NCI-H2029 treated with DMSO at 0.1 percent for 48 hours (cell line): ENCODE data around the gene RHBDD2.
"Not testable (repeated sequence)": the region's sequence is repeated elsewhere in the genome, so short reads cannot be mapped to it uniquely, and the experiment has no call there.

ENCODE experiments used
- DNase-seq: peaks from one replicate; lab custom pipeline; 2025; lab: John Stamatoyannopoulos, UW

Gene RHBDD2

GRCh38 chr7:75889223-75889825, 10.5 kb downstream of the RHBDD2 start:
- no peak for DNase-seq

DNA sequence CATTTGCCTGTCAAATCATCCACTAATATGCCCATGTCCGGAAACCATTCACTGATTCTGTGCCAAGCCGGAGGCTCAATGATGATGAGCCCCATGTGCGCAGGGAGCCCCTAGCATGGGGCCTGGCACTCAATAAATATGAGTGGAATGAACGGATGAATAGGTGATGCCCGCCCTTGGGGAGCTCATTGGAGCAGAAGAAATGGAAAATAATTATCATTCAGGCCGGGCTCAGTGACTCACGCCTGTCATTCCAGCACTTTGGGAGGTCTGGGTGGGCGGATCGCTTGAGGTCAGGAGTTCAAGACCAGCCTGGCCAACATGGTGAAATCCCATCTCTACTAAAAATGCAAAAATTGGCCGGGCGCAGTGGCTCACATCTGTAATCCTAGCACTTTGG, 11.0 kb downstream of the RHBDD2 start:
- no peak for DNase-seq

DNA sequence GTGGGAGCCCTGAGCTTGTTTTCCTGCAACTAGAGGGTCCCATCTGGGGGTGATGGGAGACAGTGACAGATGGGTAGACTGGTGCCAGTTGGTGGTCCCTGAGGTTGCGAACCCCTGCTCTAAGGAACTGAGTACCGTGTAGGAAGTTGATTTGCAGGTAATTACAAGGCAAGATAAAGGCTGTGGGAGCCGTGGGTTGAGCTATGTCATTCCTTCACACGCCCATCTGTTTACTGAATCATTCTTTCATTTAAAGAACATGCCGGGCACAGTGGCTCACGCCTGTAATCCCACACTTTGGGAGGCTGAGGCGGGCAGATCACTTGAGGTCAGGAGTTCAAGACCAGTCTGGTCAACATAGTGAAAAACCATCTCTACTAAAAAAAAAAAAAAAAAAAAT, 12.4 kb downstream of the RHBDD2 start:
- DNase-seq, result not testable (repeated sequence)

DNA sequence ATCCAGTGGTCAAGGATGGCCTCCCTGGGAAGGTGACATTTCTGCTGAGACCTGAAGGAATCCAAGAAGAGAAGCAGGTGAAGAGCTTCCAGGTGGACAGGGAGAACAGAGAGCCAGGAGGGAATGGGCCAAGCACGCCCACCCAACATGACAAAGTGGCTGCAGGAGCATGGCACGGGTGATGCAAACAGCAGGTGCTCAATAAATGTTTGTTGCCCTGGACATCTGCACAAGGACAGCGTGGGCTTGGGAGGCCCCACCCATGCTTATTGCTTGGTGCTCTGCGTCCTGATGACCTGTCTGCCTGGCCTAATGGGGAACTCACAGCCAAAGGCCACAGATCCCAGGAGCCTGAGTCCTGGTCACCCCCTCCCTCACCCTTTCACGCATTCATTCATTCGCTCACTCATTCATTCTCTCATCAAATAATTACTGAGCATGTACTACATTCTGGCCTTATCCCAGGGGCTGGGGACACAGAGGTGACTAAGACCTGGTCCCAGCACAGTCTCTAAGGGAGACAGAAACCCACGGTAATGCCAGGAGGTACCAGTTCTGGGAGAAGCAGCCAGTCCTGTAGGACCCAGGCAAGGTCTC, 13.1 kb downstream of the RHBDD2 start:
- DNase-seq, result no peak

- peak; percentile 28 for DNase-seq
Observed at GRCh38 chr7:75892634-75893272, 13.9 kb downstream of the RHBDD2 start.

GRCh38 chr7:75896803-75897327, 18.0 kb downstream of the RHBDD2 start:
- no peak for DNase-seq

DNA sequence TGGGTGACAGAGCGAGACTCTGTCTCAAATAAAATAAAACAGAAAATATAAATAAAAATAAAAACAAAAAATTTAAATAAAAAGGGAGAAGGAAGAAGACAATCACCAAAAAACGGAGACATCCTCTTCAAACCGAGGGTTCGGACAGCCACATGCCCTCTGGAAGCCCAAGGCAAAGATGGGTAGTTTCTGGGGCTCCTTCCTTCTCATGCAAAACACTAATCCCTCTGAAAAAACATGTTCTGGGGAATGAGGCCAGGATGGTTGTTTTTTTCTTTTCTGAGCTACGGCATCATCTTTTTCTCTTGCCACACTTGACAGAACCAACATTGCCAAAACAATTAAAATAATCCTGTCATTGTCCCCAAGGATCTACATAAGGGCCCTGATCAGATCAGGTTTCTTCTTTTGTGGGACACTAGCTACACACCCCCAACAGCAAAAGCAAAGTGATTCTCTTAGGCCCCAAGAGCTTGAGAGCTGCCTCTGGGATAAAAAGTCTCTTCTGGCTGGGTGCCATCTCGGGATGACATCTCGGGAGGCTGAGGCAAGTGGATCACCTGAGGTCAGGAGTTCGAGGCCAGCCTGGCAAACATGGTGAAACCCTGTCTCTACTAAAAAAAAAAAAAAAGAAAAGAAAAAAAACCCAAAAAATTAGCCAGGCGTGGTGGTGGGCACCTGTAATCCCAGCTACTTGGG, 21.9 kb downstream of the RHBDD2 start:
- DNase-seq, result peak; percentile 19

GRCh38 chr7:75905785-75906604, 27.2 kb downstream of the RHBDD2 start:
- no peak for DNase-seq

DNA sequence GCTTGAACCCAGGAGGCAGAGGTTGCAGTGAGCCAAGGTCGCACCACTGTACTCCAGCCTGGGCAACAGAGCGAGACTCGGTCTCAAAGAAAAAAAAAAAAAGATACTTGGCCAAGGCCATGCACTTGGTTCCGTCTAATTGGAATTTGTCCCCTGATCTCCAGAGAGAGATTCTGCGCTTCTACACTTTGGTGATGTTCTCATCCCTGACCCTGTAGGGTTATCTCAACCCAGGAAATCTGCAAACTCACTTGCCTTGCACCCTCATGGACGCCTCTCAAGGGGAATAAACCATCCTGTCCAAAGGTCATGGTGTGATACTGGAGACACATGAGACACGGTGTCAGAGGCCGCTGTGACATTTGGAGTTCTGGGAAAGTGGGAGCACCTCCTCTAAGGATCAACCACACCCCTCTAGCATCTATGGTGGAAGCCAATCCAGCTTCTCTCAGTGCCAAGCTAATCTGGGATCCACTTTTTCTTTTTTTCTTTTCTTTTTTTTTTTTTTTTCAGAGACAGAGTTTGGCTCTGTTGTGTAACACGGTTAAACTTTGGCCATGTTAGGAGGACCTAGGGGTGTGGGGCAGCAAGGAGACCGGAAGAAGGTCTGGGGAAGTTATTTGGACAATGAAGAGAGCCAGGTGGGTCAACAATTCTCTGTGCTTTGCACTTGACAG, 28.3 kb downstream of the RHBDD2 start:
- DNase-seq, result no peak

DNA sequence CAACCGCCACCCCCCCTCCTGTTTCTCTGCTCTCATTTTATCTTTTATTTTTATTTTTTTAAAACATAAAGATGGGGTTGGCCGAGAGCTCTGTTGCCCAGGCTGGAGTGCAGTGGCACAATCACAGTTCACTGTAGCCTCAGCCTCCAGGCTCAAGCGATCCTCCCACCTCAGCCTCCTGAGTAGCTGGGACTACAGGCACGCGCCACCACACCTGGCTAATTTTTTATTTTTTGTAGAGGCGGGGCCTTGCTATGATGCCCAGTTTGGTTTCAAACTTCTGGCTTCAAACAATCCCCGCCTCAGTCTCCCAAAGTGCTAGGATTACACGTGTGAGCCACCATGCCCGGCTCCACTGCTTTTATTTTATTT, 28.8 kb downstream of the RHBDD2 start:
- not testable (repeated sequence) for DNase-seq

DNA sequence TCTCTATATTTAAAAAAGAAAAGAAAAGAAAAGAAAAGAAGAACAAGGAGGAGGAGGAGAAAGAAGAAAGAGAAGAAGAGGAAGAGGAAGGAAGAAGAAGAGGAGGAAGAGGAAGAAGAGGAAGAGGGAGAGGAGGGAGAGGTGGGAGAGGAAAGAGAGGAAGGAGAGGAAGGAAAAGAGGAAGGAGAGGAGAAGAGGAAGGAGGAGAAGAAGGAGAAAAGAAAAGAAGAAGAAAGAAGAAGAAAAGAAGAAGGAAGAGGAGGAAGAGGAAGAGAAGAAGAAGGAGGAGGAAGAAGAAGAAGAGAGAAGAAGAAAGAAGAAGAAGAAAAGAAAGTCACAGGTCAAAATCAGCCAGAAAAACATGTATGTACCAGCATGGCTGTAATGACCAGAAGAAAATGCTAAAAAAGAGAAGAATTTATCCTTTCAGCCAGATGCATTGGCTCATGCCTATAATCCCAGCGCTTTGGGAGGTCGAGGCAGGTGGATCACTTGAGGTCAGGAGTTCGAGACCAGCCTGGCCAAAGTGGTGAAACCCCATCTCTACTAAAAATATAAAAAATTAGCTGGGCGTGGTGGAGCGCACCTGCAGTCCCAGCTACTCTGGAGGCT, 30.8 kb downstream of the RHBDD2 start:
- no peak for DNase-seq

- DNase-seq, result not testable (repeated sequence)
Observed at GRCh38 chr7:75911186-75911585, 32.4 kb downstream of the RHBDD2 start.

GRCh38 chr7:75913437-75913836, 34.6 kb downstream of the RHBDD2 start:
- DNase-seq, result no peak

GRCh38 chr7:75914169-75914654, 35.4 kb downstream of the RHBDD2 start:
- no peak for DNase-seq

DNA sequence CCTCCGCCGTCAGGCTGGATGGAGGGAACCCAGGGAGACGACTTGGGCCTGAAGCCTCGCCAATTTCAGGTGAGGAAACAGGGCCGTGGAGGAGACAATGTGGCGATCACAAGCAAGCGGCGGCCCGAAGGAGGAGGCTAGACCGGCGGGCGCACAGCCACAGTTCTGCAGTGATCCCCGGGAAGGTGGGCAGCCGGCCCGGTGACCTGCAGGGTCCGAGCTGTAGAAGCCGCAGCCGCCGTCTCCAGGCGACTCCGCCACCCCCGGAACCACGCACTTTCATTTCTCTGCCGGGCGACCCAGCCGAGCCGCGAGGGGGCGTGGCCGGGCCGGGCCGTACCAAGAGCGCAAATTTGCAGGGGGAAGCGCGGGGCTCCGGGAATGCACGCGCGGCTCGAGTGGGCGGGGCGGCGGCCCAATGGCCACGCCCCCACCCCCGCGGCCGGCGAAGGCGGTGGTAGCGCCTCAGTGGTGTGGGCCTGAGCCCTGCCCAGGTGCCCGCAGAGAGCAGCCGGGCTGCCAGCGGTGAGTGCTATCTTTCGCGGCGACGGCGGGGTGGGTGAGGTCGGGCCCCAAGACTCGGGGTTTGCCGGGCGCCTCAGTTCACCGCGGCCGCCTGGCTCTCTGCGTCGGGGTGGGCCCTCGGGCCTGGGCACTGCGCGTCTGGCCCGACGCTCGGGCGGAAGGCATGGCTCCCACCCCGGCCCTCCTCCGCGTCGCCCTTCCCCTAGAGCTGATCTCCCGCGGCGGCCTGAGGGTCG, 36.0 kb downstream of the RHBDD2 start, which contains the start of gene POR:
Gene POR, plus strand, starts transcription at position 501 of the 761 bp plus-strand sequence. CDS start 38,847 bp downstream, outside the sequence.
- DNase-seq, result peak; percentile 42

- DNase-seq, result no peak
Observed at GRCh38 chr7:75915416-75916156, 36.8 kb downstream of the RHBDD2 start.

DNA sequence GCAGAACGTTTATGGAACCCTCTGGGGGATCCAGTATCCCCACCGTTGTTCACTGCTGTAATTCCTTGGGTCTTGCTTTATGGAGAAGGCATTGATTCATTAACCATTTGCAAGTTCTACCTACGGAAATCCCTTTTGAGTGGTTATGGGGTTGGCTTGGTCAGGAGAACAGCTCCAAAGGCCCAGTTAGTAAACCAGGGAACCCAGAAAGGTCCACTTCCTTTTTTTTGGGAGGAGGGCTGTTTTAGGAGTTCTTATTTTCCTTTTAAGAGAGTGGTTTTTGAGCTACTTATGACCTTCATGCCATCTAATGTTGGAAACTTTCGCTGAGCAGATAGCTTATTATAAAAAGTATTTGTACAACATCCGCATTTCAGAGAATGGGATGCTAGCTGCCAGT, 37.4 kb downstream of the RHBDD2 start:
- DNase-seq, result no peak

DNA sequence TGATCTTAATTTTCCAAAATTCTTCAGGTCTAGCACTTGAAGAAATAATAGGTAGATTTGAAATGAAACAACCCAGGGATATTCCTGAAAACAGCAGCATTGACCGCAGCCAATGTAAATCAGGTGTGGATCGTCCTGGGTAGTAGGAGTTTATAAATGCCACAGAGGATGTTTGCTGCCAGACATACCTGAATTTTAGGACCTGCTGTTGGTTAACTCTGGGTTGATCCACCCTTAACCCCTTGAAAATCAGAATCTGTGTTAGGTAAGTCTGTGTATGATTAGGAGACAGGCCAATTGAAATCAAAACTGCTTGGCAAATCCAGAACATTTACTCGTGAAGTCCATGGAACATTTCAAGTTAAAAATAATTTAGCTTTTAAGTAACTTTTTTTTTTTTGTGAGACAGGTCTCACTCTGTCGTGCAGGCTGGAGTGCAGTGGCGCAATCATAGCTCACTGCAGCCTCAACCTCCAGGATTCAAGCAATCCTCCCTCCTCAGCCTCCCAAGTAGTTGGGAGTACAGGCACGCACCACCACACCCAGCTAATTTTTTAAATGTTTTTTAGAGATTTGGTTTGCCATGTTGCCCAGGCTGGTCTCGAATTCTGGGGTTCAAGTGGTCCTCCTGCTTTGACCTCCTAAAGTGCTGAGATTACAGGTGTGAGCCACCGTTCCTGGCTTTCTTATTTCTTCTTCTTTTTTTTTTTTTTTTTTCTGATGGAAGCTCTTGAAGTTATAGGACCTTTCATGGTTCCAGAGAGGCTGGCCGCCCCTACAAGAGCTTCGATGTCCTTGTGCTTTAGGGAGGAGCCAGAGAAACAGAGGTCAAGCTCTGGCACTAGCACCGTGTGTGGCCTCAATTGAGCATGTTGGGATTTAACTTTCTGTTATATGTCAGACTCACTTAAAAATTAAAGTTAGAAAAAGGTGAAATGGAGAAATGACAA, 38.1 kb downstream of the RHBDD2 start:
- DNase-seq, result no peak
